Uterus (tissue), 4 donors: ENCODE measurements around the gene FAM117A. TPM values are rescaled to one million over a fixed set of nuclear protein-coding genes. Genes with fewer than 3 reads are reported as not detected.

ENCODE experiments used
- DNase-seq, 2 donors: peaks; one replicate each; pipeline ENCODE4 v3.0.0-alpha.2; 2019 to 2020
- H3K27ac ChIP-seq, 2 donors: fragments of 200-600 bp; sonication (generic); 1 replicate in 1 of 2; 2 replicates in 1 of 2; pipeline ENCODE4 v1.5.1; 2016 to 2018
- H3K27me3 ChIP-seq, 2 donors: fragments of 200-600 bp; sonication (generic); one replicate each; pipeline ENCODE4 v1.5.1; 2018 to 2019; ENCODE audit warnings: control low read depth in 1 of 2
- H3K36me3 ChIP-seq, 2 donors: fragments of 200-600 bp; sonication (generic); one replicate each; pipeline ENCODE4 v1.5.1; 2019; ENCODE audit warnings: control low read depth in 1 of 2
- H3K4me1 ChIP-seq, 2 donors: fragments of 200-600 bp; sonication (generic); one replicate each; pipeline ENCODE4 v1.5.1; 2018 to 2019; ENCODE audit warnings: control low read depth in 1 of 2
- H3K4me3 ChIP-seq, 2 donors: fragments of 200-600 bp; sonication (generic); 1 replicate in 1 of 2; 2 replicates in 1 of 2; pipeline ENCODE4 v1.5.1; 2018 to 2019; ENCODE audit warnings: mild to moderate bottlenecking in 1 of 2
- H3K9me3 ChIP-seq, 2 donors: fragments of 200-600 bp; sonication (generic); one replicate each; pipeline ENCODE4 v1.5.1; 2019; ENCODE audit warnings: control low read depth in 1 of 2
- POLR2A ChIP-seq, 2 donors: fragments of 450-650 bp; IDR thresholded peaks; one replicate each; pipeline ENCODE4 v1.6.1; 2016; ENCODE audit warnings: antibody characterized with exemption in 2 of 2, mild to moderate bottlenecking in 1 of 2, moderate library complexity in 1 of 2
- intact Hi-C: fragments of 100-400 bp; cut with DNase I; formaldehyde crosslinking; loops from one replicate; pipeline ENCODE4 v1.15.1; 2023; ENCODE audit warnings: low total_unique reads
- total RNA-seq, 4 donors: library from RNA; depleted of rRNA in 3 of 4; stranded (reverse); fragments of >200 nt in 3 of 4; gene quantifications; one replicate each; pipeline versions ENCODE4 v1.1.0 to v1.2.4, GENCODE V29; 2014 to 2023
- TF ChIP-seq, protein P1 (sequence below), 4 experiments: fragments of 200-600 bp in 2 of 4; fragments of 450-650 bp in 2 of 4; sonication (generic) in 2 of 4; IDR thresholded peaks; one replicate each; pipeline ENCODE4 v1.5.1; 2016 to 2019; ENCODE audit warnings: antibody characterized with exemption in 4 of 4, mild to moderate bottlenecking in 2 of 4, moderate library complexity in 1 of 4
- donor health status: DM: yes; HTN: yes; CAD: no.

Gene FAM117A
- total RNA-seq, 4 donors from 2014 or later = 2.6 to 40.2 (median 19.5) TPM

- Histone ChIP-seq H3K27me3 (no peaks in the 10 kb centered on the region), H3K27ac (peak overlapping the region in 1 of 2 donors; percentile 8), H3K36me3 (no peaks in the 10 kb centered on the region), H3K9me3 (no peaks in the 10 kb centered on the region), H3K4me1 (peaks cover 9 to 12% of the 10 kb centered on the region in 2 donors), H3K4me3 (no peak overlapping the region)
- intact Hi-C loops = loop anchor here (1.0 kb wide), 1 partner anchor 127 kb away; no protein-coding TSS in a partner anchor
- no peak for TF ChIP-seq POLR2A (IDR thresholded peaks at IDR 0.05)
- TF ChIP-seq, protein P1, sequence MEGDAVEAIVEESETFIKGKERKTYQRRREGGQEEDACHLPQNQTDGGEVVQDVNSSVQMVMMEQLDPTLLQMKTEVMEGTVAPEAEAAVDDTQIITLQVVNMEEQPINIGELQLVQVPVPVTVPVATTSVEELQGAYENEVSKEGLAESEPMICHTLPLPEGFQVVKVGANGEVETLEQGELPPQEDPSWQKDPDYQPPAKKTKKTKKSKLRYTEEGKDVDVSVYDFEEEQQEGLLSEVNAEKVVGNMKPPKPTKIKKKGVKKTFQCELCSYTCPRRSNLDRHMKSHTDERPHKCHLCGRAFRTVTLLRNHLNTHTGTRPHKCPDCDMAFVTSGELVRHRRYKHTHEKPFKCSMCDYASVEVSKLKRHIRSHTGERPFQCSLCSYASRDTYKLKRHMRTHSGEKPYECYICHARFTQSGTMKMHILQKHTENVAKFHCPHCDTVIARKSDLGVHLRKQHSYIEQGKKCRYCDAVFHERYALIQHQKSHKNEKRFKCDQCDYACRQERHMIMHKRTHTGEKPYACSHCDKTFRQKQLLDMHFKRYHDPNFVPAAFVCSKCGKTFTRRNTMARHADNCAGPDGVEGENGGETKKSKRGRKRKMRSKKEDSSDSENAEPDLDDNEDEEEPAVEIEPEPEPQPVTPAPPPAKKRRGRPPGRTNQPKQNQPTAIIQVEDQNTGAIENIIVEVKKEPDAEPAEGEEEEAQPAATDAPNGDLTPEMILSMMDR (IDR thresholded peaks at IDR 0.05) = peak; percentile 93 to 96 (median 94)
- DNase-seq = peak; percentile 63 to 71
These were observed 68.9 kb downstream of the FAM117A start for GRCh38 chr17:49694847-49695697.

DNA sequence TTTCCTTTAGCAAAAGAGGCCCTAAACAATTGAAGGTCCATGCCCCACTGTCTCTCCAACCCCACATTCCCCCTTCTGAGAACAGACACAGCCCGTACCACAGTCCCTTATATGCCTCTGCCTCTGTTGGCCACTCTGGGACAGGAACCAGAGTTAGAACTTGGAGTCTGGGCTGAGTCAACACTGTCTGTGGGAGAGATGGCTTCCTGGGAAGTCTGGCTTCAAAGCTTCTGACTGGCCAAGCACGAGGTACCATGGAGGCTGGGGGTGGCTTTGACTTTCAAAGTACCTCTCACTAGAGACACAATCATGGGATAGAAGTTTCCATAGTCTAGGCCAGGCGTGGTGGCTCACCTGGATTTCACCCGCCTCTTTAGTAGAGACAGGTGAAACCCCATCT, 71.2 kb downstream of the FAM117A start:
- Histone ChIP-seq H3K27ac (peak overlapping the region; percentile 90 to 95), H3K4me3 (no peak overlapping the region), H3K27me3 (no peaks in the 10 kb centered on the region), H3K36me3 (no peaks in the 10 kb centered on the region), H3K4me1 (peaks cover 9 to 12% of the 10 kb centered on the region in 2 donors), H3K9me3 (no peaks in the 10 kb centered on the region)
- DNase-seq = no peak
- TF ChIP-seq POLR2A (IDR thresholded peaks at IDR 0.05) = no peak
- TF ChIP-seq, protein P1 (IDR thresholded peaks at IDR 0.05) = no peak
- intact Hi-C loops = no loop called here

DNA sequence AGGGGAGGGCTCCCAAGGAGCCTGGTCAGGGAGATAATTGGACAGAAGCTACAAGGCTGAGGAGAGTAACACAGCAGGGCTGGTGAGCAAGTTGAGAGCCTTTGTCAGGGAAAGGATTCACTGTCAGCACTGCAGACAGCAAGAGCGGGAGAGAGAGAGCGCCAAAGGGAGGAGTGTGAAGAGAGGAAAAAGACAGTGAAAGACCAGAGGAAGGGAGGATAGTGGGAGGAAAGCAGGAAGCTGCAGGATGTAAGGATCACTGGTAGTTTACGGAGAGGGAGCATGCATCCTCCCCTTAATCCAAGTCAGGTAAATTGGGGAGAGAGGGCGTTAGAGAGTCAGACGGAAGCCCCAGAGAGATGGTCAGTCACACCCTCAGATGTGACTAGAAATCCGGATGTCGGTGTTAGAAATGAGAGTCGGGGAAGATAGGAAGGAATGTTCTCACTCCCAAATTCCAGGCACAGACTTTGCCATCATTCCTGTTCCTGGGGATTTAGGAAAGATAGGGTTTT, 72.2 kb downstream of the FAM117A start:
- Histone ChIP-seq H3K9me3 (no peaks in the 10 kb centered on the region), H3K27ac (peak overlapping the region; percentile 90 to 95), H3K36me3 (no peaks in the 10 kb centered on the region), H3K4me1 (peaks cover 9 to 12% of the 10 kb centered on the region in 2 donors), H3K27me3 (no peaks in the 10 kb centered on the region), H3K4me3 (no peak overlapping the region)
- TF ChIP-seq, protein P1 (IDR thresholded peaks at IDR 0.05) = no peak
- no peak for TF ChIP-seq POLR2A (IDR thresholded peaks at IDR 0.05)
- intact Hi-C loops = no loop called here
- peak in 1 of 2 donors; percentile 34 for DNase-seq

DNA sequence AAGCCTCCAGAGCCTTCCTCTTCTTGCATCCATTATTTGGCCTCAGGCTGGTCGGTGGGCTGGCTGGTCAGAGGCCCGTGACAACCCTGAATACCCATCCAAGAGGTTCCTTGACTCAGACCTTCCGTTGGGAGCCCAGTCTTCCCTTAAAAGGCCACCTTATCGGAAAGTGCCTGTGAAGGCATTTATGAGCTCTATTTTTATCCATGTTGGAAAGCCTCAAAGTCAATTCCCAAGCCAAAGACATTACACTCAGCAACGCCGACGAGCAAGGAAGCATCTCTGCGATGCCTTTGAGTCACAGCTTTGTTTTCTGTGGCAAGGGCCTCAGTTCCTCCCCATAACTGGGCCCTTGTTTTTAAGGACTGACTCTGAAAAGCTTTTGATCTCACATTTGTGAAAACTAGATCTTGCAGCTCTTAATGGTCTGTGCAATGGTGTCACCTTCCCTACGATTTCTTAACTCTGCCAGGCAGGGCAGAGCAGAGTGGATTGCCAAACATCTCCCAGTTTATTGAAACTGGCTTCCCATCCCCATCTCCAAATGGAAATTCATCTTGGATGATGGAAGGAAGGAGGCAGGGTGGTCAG, 72.8 kb downstream of the FAM117A start:
- peak overlapping the region; percentile 90 to 95 for H3K27ac ChIP-seq
- no peaks in the 10 kb centered on the region for H3K27me3 ChIP-seq
- H3K4me1 ChIP-seq = peaks cover 9 to 12% of the 10 kb centered on the region in 2 donors
- TF ChIP-seq, protein P1 (IDR thresholded peaks at IDR 0.05) = no peak
- TF ChIP-seq POLR2A (IDR thresholded peaks at IDR 0.05) = peak; percentile 48 to 67
- intact Hi-C loops = no loop called here
- H3K36me3 ChIP-seq = no peaks in the 10 kb centered on the region
- H3K9me3 ChIP-seq = no peaks in the 10 kb centered on the region
- no peak overlapping the region for H3K4me3 ChIP-seq
- peak; percentile 78 to 87 for DNase-seq

DNA sequence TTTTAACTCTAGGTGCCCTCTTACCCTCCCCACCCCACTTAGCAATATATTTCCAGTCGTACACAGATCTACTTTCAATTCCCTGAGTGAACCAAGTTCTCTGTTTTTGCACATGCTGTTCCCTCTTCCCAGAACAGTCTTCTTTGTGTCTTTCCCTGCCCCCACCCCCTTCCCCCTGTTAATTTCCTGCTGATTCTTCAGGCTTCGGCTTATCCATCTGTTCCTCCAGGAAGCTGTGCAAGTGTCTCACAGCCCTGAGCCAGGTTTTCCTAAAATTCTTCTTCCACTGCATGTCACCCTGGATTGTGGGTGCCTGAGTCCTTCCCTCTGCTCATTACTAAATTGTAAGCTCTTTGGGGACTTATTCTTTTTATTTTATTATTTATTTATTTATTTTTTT, 73.7 kb downstream of the FAM117A start:
- Histone ChIP-seq H3K27me3 (no peaks in the 10 kb centered on the region), H3K36me3 (no peaks in the 10 kb centered on the region), H3K4me1 (peaks cover 9 to 12% of the 10 kb centered on the region in 2 donors), H3K27ac (peak overlapping the region; percentile 90 to 95), H3K4me3 (no peak overlapping the region), H3K9me3 (no peaks in the 10 kb centered on the region)
- TF ChIP-seq POLR2A (IDR thresholded peaks at IDR 0.05) = no peak
- TF ChIP-seq, protein P1 (IDR thresholded peaks at IDR 0.05) = no peak
- DNase-seq = no peak
- intact Hi-C loops = no loop called here
